A549 (cell line): ENCODE results near the gene FKBP3.

Experiments
- CHD4 ChIP-seq: fragments of 200-600 bp; sonication (generic); IDR thresholded peaks from 2 replicates; pipeline ENCODE4 v1.6.1; 2016; ENCODE audit warnings: antibody characterized with exemption, mild to moderate bottlenecking, borderline replicate concordance
- HOXB13 ChIP-seq: fragments of 250-450 bp; sonication (Bioruptor Pico); IDR thresholded peaks from 2 replicates; pipeline ENCODE4 v1.5.0; 2020; ENCODE audit warnings: low read depth, mild to moderate bottlenecking, moderate library complexity
- POLR2A ChIP-seq: IDR thresholded peaks from 2 replicates; pipeline ENCODE4 v1.6.1; 2012; ENCODE audit warnings: mild to moderate bottlenecking, low read length
- TF ChIP-seq, protein P1 (sequence below): fragments of >200 bp; sonication (Bioruptor Twin); formaldehyde crosslinking; IDR thresholded peaks from 3 replicates; pipeline ENCODE4 v1.5.1; 2016
- TF ChIP-seq, protein P2 (sequence below): fragments of 150-350 bp; IDR thresholded peaks from 2 replicates; pipeline ENCODE4 v1.6.1; 2014; ENCODE audit warnings: low read depth, mild to moderate bottlenecking, low read length

DNA sequence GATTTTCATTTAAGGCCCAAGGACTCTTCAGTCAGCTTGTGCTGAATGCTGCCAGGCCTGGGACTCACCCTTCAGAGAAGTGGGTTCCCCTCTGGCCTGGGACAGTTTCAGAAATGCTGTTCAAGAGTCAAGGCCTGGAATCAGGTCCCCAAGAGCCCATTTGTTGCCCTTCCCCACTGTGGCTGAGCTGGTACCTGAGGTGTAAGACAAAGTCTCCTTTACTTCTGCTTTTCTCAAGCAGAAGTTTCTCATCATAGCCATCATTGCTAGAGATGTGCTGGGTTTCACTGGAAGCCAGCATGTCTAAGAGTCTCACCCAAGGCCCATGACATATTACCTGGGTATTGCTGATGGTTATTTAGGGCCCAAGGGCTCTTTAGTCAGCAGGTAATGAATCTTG, 10.4 kb upstream of the FKBP3 start:
- TF ChIP-seq HOXB13: no peak
- TF ChIP-seq, protein P1, sequence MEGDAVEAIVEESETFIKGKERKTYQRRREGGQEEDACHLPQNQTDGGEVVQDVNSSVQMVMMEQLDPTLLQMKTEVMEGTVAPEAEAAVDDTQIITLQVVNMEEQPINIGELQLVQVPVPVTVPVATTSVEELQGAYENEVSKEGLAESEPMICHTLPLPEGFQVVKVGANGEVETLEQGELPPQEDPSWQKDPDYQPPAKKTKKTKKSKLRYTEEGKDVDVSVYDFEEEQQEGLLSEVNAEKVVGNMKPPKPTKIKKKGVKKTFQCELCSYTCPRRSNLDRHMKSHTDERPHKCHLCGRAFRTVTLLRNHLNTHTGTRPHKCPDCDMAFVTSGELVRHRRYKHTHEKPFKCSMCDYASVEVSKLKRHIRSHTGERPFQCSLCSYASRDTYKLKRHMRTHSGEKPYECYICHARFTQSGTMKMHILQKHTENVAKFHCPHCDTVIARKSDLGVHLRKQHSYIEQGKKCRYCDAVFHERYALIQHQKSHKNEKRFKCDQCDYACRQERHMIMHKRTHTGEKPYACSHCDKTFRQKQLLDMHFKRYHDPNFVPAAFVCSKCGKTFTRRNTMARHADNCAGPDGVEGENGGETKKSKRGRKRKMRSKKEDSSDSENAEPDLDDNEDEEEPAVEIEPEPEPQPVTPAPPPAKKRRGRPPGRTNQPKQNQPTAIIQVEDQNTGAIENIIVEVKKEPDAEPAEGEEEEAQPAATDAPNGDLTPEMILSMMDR: no peak
- no peak for TF ChIP-seq CHD4
- TF ChIP-seq, protein P2, sequence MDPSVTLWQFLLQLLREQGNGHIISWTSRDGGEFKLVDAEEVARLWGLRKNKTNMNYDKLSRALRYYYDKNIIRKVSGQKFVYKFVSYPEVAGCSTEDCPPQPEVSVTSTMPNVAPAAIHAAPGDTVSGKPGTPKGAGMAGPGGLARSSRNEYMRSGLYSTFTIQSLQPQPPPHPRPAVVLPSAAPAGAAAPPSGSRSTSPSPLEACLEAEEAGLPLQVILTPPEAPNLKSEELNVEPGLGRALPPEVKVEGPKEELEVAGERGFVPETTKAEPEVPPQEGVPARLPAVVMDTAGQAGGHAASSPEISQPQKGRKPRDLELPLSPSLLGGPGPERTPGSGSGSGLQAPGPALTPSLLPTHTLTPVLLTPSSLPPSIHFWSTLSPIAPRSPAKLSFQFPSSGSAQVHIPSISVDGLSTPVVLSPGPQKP: no peak
- TF ChIP-seq POLR2A: no peak
